IPS DF 6.9 (cell line): ENCODE measurements around the gene DUT.

Experiments used
- DNase-seq: peaks from one replicate; pipeline ENCODE4 v3.0.0-alpha.2; 2013; ENCODE audit warnings: low read depth, low spot score
- H3K27ac ChIP-seq: one replicate; pipeline ENCODE4 v1.5.1; 2013; ENCODE audit warnings: low read length, control low read depth
- H3K27me3 ChIP-seq: 2 replicates; pipeline ENCODE4 v1.6.1; 2013; ENCODE audit warnings: mild to moderate bottlenecking, low read length; ENCODE audit not compliant: control insufficient read depth, insufficient read depth
- H3K36me3 ChIP-seq: 2 replicates; pipeline ENCODE4 v1.6.1; 2013; ENCODE audit warnings: low read length; ENCODE audit not compliant: control insufficient read depth, insufficient read depth
- H3K4me1 ChIP-seq: 2 replicates; pipeline ENCODE4 v1.6.1; 2013; ENCODE audit warnings: low read length; ENCODE audit not compliant: control insufficient read depth, insufficient read depth
- H3K4me3 ChIP-seq: 2 replicates; pipeline ENCODE4 v1.5.1; 2013; ENCODE audit warnings: mild to moderate bottlenecking, low read length
- H3K9me3 ChIP-seq: 2 replicates; pipeline ENCODE4 v1.6.1; 2013; ENCODE audit warnings: low read length, inconsistent platforms; ENCODE audit not compliant: control insufficient read depth, insufficient read depth
- WGBS: extraction: QIAGEN DNeasy Blood & Tissue Kit; methylation state at CpG from one replicate; pipeline ENCODE4 v1.1.7; 2013; ENCODE audit warnings: mixed read lengths, missing lambda C conversion rate; ENCODE audit not compliant: insufficient read length, insufficient coverage; 5-methylcytosine and 5-hydroxymethylcytosine counted together

The DUT gene

GRCh38 chr15:48366584-48367312 lies 35.5 kb downstream of the DUT start:
- Histone ChIP-seq H3K36me3 (no peaks in the 10 kb centered on the region), H3K9me3 (no peaks in the 10 kb centered on the region), H3K4me1 (no peaks in the 10 kb centered on the region), H3K27ac (no peak overlapping the region), H3K4me3 (no peak overlapping the region), H3K27me3 (no peaks in the 10 kb centered on the region)
- no peak for DNase-seq
- WGBS: no CpG with 5 or more reads among the region's 4 CpGs

- H3K4me1 ChIP-seq: no peaks in the 10 kb centered on the region
- H3K9me3 ChIP-seq: no peaks in the 10 kb centered on the region
- 100% methylated on average over 1 of the region's 3 CpGs for WGBS
- H3K27me3 ChIP-seq: no peaks in the 10 kb centered on the region
- no peak overlapping the region for H3K27ac ChIP-seq
- DNase-seq: no peak
- H3K4me3 ChIP-seq: no peak overlapping the region
- no peaks in the 10 kb centered on the region for H3K36me3 ChIP-seq
Observed at GRCh38 chr15:48367483-48367882, 36.3 kb downstream of the DUT start.

- no CpG with 5 or more reads among the region's 3 CpGs for WGBS
- no peak for DNase-seq
- Histone ChIP-seq H3K36me3 (no peaks in the 10 kb centered on the region), H3K4me3 (no peak overlapping the region), H3K4me1 (no peaks in the 10 kb centered on the region), H3K9me3 (no peaks in the 10 kb centered on the region), H3K27me3 (no peaks in the 10 kb centered on the region), H3K27ac (no peak overlapping the region)
Observed at GRCh38 chr15:48370460-48370859, 39.2 kb downstream of the DUT start.

GRCh38 chr15:48371550-48371949 lies 40.3 kb downstream of the DUT start:
- WGBS: no CpG with 5 or more reads among the region's 2 CpGs
- Histone ChIP-seq H3K4me1 (no peaks in the 10 kb centered on the region), H3K4me3 (no peak overlapping the region), H3K27me3 (no peaks in the 10 kb centered on the region), H3K27ac (no peak overlapping the region), H3K9me3 (no peaks in the 10 kb centered on the region), H3K36me3 (no peaks in the 10 kb centered on the region)
- DNase-seq: no peak

- H3K27me3 ChIP-seq: no peaks in the 10 kb centered on the region
- no peak for DNase-seq
- no peaks in the 10 kb centered on the region for H3K4me1 ChIP-seq
- no peaks in the 10 kb centered on the region for H3K9me3 ChIP-seq
- H3K4me3 ChIP-seq: no peak overlapping the region
- WGBS: no CpG with 5 or more reads among the region's 2 CpGs
- no peaks in the 10 kb centered on the region for H3K36me3 ChIP-seq
- no peak overlapping the region for H3K27ac ChIP-seq
Observed at GRCh38 chr15:48371961-48372360, 40.7 kb downstream of the DUT start.

- no CpG with 5 or more reads among the region's 10 CpGs for WGBS
- Histone ChIP-seq H3K4me3 (no peak overlapping the region), H3K4me1 (no peaks in the 10 kb centered on the region), H3K27me3 (no peaks in the 10 kb centered on the region), H3K9me3 (no peaks in the 10 kb centered on the region), H3K27ac (no peak overlapping the region), H3K36me3 (no peaks in the 10 kb centered on the region)
- DNase-seq: no peak
Observed at GRCh38 chr15:48373821-48374451, 42.7 kb downstream of the DUT start.

- Histone ChIP-seq H3K4me1 (no peaks in the 10 kb centered on the region), H3K27ac (no peak overlapping the region), H3K9me3 (no peaks in the 10 kb centered on the region), H3K4me3 (no peak overlapping the region), H3K27me3 (no peaks in the 10 kb centered on the region), H3K36me3 (no peaks in the 10 kb centered on the region)
- no peak for DNase-seq
- no CpG with 5 or more reads among the region's 3 CpGs for WGBS
Observed at GRCh38 chr15:48374472-48374871, 43.2 kb downstream of the DUT start.

- Histone ChIP-seq H3K4me1 (no peaks in the 10 kb centered on the region), H3K36me3 (no peaks in the 10 kb centered on the region), H3K27me3 (no peaks in the 10 kb centered on the region), H3K9me3 (no peaks in the 10 kb centered on the region), H3K27ac (no peak overlapping the region), H3K4me3 (no peak overlapping the region)
- no CpG with 5 or more reads among the region's 2 CpGs for WGBS
- no peak for DNase-seq
Observed at GRCh38 chr15:48375767-48376166, 44.5 kb downstream of the DUT start.

- H3K9me3 ChIP-seq: no peaks in the 10 kb centered on the region
- H3K27me3 ChIP-seq: no peaks in the 10 kb centered on the region
- no peak overlapping the region for H3K4me3 ChIP-seq
- WGBS: no CpG with 5 or more reads among the region's 4 CpGs
- H3K27ac ChIP-seq: no peak overlapping the region
- no peak for DNase-seq
- no peaks in the 10 kb centered on the region for H3K4me1 ChIP-seq
- no peaks in the 10 kb centered on the region for H3K36me3 ChIP-seq
Observed at GRCh38 chr15:48380198-48380597, 49.0 kb downstream of the DUT start.

- H3K27ac ChIP-seq: no peak overlapping the region
- WGBS: no CpG with 5 or more reads among the region's 4 CpGs
- no peaks in the 10 kb centered on the region for H3K9me3 ChIP-seq
- H3K4me3 ChIP-seq: no peak overlapping the region
- DNase-seq: no peak
- H3K27me3 ChIP-seq: no peaks in the 10 kb centered on the region
- H3K4me1 ChIP-seq: no peaks in the 10 kb centered on the region
- H3K36me3 ChIP-seq: no peaks in the 10 kb centered on the region
Observed at GRCh38 chr15:48381861-48382260, 50.6 kb downstream of the DUT start.

GRCh38 chr15:48383031-48383430 lies 51.8 kb downstream of the DUT start:
- H3K27ac ChIP-seq: no peak overlapping the region
- DNase-seq: no peak
- whole genome bisulfite sequencing: no CpG with 5 or more reads among the region's 2 CpGs
- H3K4me3 ChIP-seq: no peak overlapping the region
- H3K36me3 ChIP-seq: no peaks in the 10 kb centered on the region
- H3K9me3 ChIP-seq: no peaks in the 10 kb centered on the region
- no peaks in the 10 kb centered on the region for H3K27me3 ChIP-seq
- no peaks in the 10 kb centered on the region for H3K4me1 ChIP-seq
